ENCODE results near the gene ANKZF1.
A peak's percentile ranks its signal among the peaks of the same experiment; 100 is the strongest.

The ANKZF1 gene

GRCh38 chr2:219279916-219280516 is 50.4 kb downstream of the ANKZF1 start:
- DNase-seq (ENCODE audit: low read depth, low spot score): no peak

DNA sequence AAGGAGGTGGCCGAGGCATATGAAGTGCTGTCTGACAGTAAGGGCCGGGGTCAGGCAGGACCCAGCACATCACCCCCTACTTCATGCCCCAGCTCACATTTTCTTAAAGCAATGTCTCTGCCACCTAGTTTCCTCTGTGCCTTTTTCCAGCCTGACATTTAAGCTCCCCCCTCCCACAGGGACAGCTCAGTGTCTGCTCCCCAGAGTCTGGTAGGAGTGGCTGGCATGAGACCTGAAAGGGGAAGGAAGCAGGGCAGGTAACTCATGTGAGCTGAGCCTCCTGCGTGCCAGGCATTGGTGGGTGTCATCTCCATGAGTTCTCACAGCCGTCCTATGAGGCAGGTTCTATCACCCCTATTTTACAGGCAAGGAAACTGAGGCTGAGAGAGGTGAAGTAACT is 51.0 kb downstream of the ANKZF1 start:
- DNase-seq (ENCODE audit: low read depth, low spot score): no peak

GRCh38 chr2:219281588-219281987 is 52.0 kb downstream of the ANKZF1 start:
- DNase-seq (ENCODE audit: low read depth, low spot score): no peak

DNA sequence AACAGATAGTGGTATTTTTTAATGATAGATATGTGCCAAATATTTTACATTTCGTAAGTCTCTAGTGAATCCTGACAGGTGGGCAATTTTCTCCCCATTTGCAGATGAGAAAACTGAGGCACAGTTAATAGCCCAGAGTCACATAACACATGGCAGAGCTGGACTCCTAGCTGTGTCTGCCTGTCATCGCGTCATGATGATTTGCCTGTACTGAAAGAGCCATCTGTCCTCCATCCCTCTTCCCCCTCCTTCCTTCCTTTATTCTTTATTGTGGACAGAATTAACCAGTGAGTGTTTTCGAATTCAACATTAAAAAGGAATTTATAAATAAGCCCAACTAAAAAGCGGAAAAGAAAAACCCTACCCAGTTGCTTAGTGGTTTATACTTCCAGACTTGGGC is 52.8 kb downstream of the ANKZF1 start:
- DNase-seq (ENCODE audit: low read depth, low spot score): no peak

DNA sequence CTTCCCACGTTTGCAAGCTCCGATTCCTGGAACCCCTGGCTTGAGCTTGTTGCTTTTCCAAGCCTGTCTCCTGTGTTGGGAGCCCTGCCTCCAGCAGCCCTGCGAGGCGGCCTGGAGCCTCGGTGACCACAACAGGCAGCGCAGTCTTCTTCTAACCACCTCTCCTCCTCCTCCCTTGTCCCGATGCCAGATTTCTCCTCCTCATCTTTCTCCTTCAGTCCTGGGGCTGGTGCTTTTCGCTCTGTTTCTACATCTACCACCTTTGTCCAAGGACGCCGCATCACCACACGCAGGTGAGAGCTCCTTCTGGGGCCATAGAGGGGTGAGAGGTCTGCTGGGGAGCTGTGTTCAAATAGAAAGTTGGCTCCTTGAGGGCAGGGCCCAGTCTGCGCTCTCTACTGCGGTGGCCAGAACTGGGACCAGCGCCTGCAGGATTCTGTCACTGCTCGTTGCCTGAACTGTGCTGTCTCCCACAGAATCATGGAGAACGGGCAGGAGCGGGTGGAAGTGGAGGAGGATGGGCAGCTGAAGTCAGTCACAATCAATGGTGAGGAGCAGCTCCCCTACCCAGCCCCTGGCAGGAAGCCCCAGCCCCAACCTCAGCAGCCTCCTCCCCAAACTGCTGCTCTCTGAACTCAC is 53.5 kb downstream of the ANKZF1 start:
- DNase-seq (ENCODE audit: low read depth, low spot score): no peak

GRCh38 chr2:219284501-219285372 is 55.1 kb downstream of the ANKZF1 start:
- no peak for DNase-seq (ENCODE audit: low read depth, low spot score)

GRCh38 chr2:219285373-219285735 is 55.7 kb downstream of the ANKZF1 start:
- DNase-seq (ENCODE audit: low read depth, low spot score): no peak

DNA sequence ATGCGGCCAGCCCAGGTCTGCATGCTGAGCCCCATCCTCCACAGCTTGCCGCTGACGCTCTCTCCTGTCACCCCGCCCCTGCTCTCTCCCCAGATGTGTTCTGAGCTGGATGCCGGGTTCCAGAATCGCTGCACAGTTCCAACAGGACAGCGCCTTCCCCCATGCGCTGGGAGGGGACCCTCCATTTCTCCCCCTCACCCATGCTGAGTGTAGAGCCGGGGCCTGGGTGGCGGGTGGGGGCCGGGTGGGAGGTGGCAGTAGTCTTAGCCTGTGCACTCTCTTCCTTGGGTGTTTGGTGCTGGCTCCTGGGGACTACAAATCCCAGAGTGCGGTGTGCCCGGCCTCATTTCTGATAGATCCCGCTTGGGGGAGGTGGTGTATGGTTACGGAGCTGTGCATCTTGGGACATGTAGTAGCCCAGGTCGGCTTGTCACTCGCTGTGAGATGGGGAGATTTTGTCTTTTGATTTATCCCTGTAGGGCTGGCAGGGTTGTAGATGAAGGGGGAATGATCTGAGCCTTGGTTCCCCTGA is 56.4 kb downstream of the ANKZF1 start:
- DNase-seq (ENCODE audit: low read depth, low spot score): peak; percentile 69

Measured in astrocyte of the hippocampus (primary cell).